HepG2 (cell line): Measurements from ENCODE around the gene KANSL3. TPM values are rescaled to one million over a fixed set of nuclear protein-coding genes. Genes with fewer than 3 reads are reported as not detected.

Experiments used
- ARHGAP35 ChIP-seq: sonication (generic); formaldehyde crosslinking; IDR thresholded peaks from 2 replicates; pipeline ENCODE4 v1.9.0; 2022; ENCODE audit warnings: mild to moderate bottlenecking, inconsistent platforms, moderate library complexity, missing genetic modification reagents, borderline replicate concordance
- ATF7-NPFF ChIP-seq: sonication (generic); formaldehyde crosslinking; IDR thresholded peaks from 2 replicates; pipeline ENCODE4 v1.8.1; 2023; ENCODE audit warnings: mild to moderate bottlenecking, low read depth, missing genetic modification reagents, moderate library complexity
- FIP1L1 ChIP-seq: fragments of 200-400 bp; formaldehyde crosslinking; IDR thresholded peaks from 2 replicates; pipeline ENCODE4 v1.6.1; 2018; ENCODE audit warnings: low read depth, mild to moderate bottlenecking, low read length, moderate library complexity, borderline replicate concordance; ENCODE audit not compliant: insufficient read depth
- FOXA3 ChIP-seq: IDR thresholded peaks from 2 replicates; pipeline ENCODE4 v1.6.1; 2016; ENCODE audit warnings: missing genetic modification reagents, missing compliant biosample characterization
- KDM1A ChIP-seq: IDR thresholded peaks from 2 replicates; pipeline ENCODE4 v1.6.1; 2016; ENCODE audit warnings: missing compliant biosample characterization
- MAX ChIP-seq: IDR thresholded peaks from 2 replicates; pipeline ENCODE4 v1.6.1; 2012; ENCODE audit warnings: inconsistent platforms
- MTA3 ChIP-seq: sonication (generic); formaldehyde crosslinking; IDR thresholded peaks from 2 replicates; pipeline ENCODE4 v1.4.0; 2020; ENCODE audit warnings: missing genetic modification reagents
- SAFB2 ChIP-seq: sonication (generic); formaldehyde crosslinking; IDR thresholded peaks from 2 replicates; pipeline ENCODE4 v1.5.1; 2020; ENCODE audit warnings: missing genetic modification reagents, low read depth, mild to moderate bottlenecking, borderline replicate concordance
- SOX13 ChIP-seq, 3 experiments: fragments of 450-650 bp in 1 of 3; sonication (generic) in 1 of 3; formaldehyde crosslinking in 1 of 3; IDR thresholded peaks in 2 of 3; conservative IDR thresholded peaks in 1 of 3; 2 replicates each; pipeline versions ENCODE4 v1.5.0 to v1.6.1; 2016 to 2020; ENCODE audit warnings: antibody characterized with exemption in 1 of 3, mild to moderate bottlenecking in 1 of 3, missing compliant biosample characterization in 1 of 3, missing genetic modification reagents in 1 of 3, moderate library complexity in 1 of 3
- SRSF1 ChIP-seq: fragments of 200-400 bp; formaldehyde crosslinking; optimal IDR thresholded peaks from 2 replicates; pipeline ENCODE3; 2017; ENCODE audit warnings: mild to moderate bottlenecking, low read depth, low read length, moderate library complexity
- TMF1 ChIP-seq: sonication (generic); formaldehyde crosslinking; IDR thresholded peaks from 2 replicates; pipeline ENCODE4 v1.8.1; 2022; ENCODE audit warnings: low read depth, missing genetic modification reagents
- ZBTB38 ChIP-seq: sonication (generic); formaldehyde crosslinking; IDR thresholded peaks from 2 replicates; pipeline ENCODE4 v1.5.1; 2020; ENCODE audit warnings: mild to moderate bottlenecking, missing genetic modification reagents
- ZFP1 ChIP-seq: IDR thresholded peaks from 2 replicates; pipeline ENCODE4 v1.6.1; 2016
- ZMAT3 ChIP-seq: sonication (generic); formaldehyde crosslinking; conservative IDR thresholded peaks from 2 replicates; pipeline ENCODE4 v1.7.0; 2021; ENCODE audit warnings: missing genetic modification reagents
- ZNF10 ChIP-seq: sonication (generic); formaldehyde crosslinking; IDR thresholded peaks from 2 replicates; pipeline ENCODE4 v1.4.0; 2020; ENCODE audit warnings: mild to moderate bottlenecking, low read depth, missing genetic modification reagents, borderline replicate concordance
- ZNF20 ChIP-seq: sonication (generic); formaldehyde crosslinking; IDR thresholded peaks from 2 replicates; pipeline ENCODE4 v1.4.0; 2020; ENCODE audit warnings: mild to moderate bottlenecking, moderate library complexity, missing genetic modification reagents
- ZNF296 ChIP-seq: sonication (generic); formaldehyde crosslinking; conservative IDR thresholded peaks from 2 replicates; pipeline ENCODE4 v1.5.0; 2020; ENCODE audit warnings: mild to moderate bottlenecking, missing genetic modification reagents
- ZNF616 ChIP-seq: sonication (generic); formaldehyde crosslinking; IDR thresholded peaks from 2 replicates; pipeline ENCODE4 v1.5.0; 2020; ENCODE audit warnings: low read depth, mild to moderate bottlenecking, missing genetic modification reagents
- ZNF674 ChIP-seq: sonication (generic); formaldehyde crosslinking; IDR thresholded peaks from 2 replicates; pipeline ENCODE4 v1.5.0; 2020; ENCODE audit warnings: low read depth, mild to moderate bottlenecking, missing genetic modification reagents
- ZNF678 ChIP-seq: sonication (generic); formaldehyde crosslinking; IDR thresholded peaks from 2 replicates; pipeline ENCODE4 v1.4.0; 2020; ENCODE audit warnings: mild to moderate bottlenecking, missing genetic modification reagents
- ZNF709 ChIP-seq: sonication (generic); formaldehyde crosslinking; IDR thresholded peaks from 2 replicates; pipeline ENCODE4 v1.5.0; 2020; ENCODE audit warnings: mild to moderate bottlenecking, missing genetic modification reagents
- ZNF724P ChIP-seq: sonication (generic); formaldehyde crosslinking; IDR thresholded peaks from 2 replicates; pipeline ENCODE4 v1.8.0; 2022; ENCODE audit warnings: missing genetic modification reagents, borderline replicate concordance
- ZNF747 ChIP-seq: sonication (generic); formaldehyde crosslinking; IDR thresholded peaks from 2 replicates; pipeline ENCODE4 v1.8.1; 2023; ENCODE audit warnings: missing genetic modification reagents, mild to moderate bottlenecking, borderline replicate concordance
- ZNF775 ChIP-seq: sonication (generic); formaldehyde crosslinking; IDR thresholded peaks from 2 replicates; pipeline ENCODE4 v1.4.0; 2020; ENCODE audit warnings: missing genetic modification reagents, mild to moderate bottlenecking, moderate library complexity, borderline replicate concordance
- polyA plus RNA-seq, 8 experiments: library from polyadenylated mRNA; depleted of rRNA in 3 of 8; stranded (reverse) in 7 of 8; unstranded in 1 of 8; fragments of >200 nt; fragmentation: Illumina TruSeq in 4 of 8; extraction: Trizol in 4 of 8; gene quantifications; 2 replicates each; pipeline versions ENCODE4 v1.2.1 to v1.2.3, GENCODE V29; 2011 to 2016; ENCODE audit warnings: low read depth in 4 of 8, missing spikeins in 1 of 8, mixed read lengths in 1 of 8; ENCODE audit not compliant: insufficient read depth in 1 of 8
- total RNA-seq, 5 experiments: library from RNA; depleted of rRNA; stranded (reverse); fragments of >200 nt; fragmentation: Illumina TruSeq; extraction: Trizol; gene quantifications; 2 replicates each; pipeline ENCODE4 v1.2.3, GENCODE V29; 2016; ENCODE audit warnings: low read depth in 1 of 5
- TF ChIP-seq, protein P1 (sequence below): sonication (generic); formaldehyde crosslinking; IDR thresholded peaks from 2 replicates; pipeline ENCODE4 v1.5.0; 2020; ENCODE audit warnings: missing genetic modification reagents, mild to moderate bottlenecking, borderline replicate concordance

The KANSL3 gene
- total and polyA plus RNA-seq, 2 of the 13 experiments (the other 11 are each of a cell fraction or from before 2014, with no cell fraction given) = 20.8 to 37.3 TPM

DNA sequence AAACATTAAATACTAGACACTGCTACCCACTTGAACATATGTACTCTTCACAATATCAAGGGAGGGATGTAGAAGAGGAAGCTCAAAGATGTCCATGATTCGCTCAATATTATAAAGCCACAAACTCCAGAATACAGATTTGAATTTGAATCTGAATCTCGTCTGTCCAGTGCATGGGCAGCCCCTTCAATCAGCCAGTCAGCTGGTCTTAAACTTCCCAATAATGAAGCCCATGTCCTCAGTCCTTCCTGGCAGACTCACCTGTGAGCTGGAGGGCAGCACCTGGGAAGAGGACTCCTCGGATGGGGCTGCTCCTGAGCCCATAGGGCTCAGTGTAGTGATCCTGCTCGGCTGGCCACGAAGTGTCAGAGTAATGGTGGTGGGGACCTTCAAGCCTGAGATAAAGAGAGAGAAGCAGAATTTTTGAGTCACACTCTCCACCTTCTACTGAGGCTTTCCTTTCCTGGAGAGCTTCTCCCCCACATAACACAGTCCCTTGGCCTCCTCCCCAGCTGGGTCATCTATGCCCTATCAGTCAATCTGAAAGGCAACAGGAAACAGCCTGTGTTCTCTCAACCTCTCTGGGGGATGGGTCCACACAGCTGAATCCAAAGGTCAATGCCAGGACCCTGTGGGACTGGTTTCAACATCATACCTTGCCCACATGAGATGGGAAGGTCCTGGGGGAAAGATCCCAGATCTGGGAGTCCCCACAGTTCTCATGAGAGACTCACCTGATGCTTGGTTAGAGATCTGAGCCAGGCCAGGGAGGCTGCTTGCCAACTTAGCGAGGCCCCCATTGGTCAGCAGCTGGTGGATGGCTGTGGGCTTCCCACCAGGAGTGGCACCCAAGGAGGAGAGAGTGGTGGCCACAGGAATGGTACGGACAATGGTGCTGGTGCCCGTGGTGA, 36.5 kb downstream of the KANSL3 start (continued):
- TF ChIP-seq ZNF10 (CRISPR knock-in tag) (no peak), SAFB2 (CRISPR knock-in tag) (0 out of 2 replicates have a peak, but pooled peaks have one; percentile 29), MAX (peak; percentile 75), ZFP1 (CRISPR knock-in tag) (peak; percentile 86), KDM1A (0 out of 2 replicates have a peak, but pooled peaks have one; percentile 70), ZNF296 (CRISPR knock-in tag) (no peak), ZNF747 (CRISPR knock-in tag) (no peak), SRSF1 (no peak), ZNF674 (CRISPR knock-in tag) (no peak), ZNF678 (CRISPR knock-in tag) (peak; percentile 71; the same call in 1 of the 2 replicates), ZNF709 (CRISPR knock-in tag) (no peak), ZNF20 (no peak), ZNF775 (CRISPR knock-in tag) (peak; percentile 89; the same call in 1 of the 2 replicates), ZMAT3 (CRISPR knock-in tag) (no peak), MTA3 (CRISPR knock-in tag) (no peak), ZNF616 (no peak), ARHGAP35 (CRISPR knock-in tag) (no peak; the same call in 1 of the 2 replicates), SOX13 (IDR thresholded peaks at IDR 0.05) (0 out of 2 replicates have a peak, but pooled peaks have one; percentile 50), SOX13 (CRISPR knock-in tag; conservative IDR thresholded peaks at IDR 0.05 in 1 of 2, IDR thresholded peaks at IDR 0.05 in 1 of 2) (peak in 1 of 2 experiments; percentile 83; a peak in 2 of 4 replicates), TMF1 (CRISPR knock-in tag) (no peak), ZNF724P (CRISPR knock-in tag) (no peak), ZBTB38 (CRISPR knock-in tag) (no peak; the same call in 1 of the 2 replicates), FIP1L1 (no peak), FOXA3 (CRISPR knock-in tag) (peak; percentile 90), ATF7-NPFF (CRISPR knock-in tag) (0 out of 2 replicates have a peak, but pooled peaks have one; percentile 17)
- TF ChIP-seq, protein P1, sequence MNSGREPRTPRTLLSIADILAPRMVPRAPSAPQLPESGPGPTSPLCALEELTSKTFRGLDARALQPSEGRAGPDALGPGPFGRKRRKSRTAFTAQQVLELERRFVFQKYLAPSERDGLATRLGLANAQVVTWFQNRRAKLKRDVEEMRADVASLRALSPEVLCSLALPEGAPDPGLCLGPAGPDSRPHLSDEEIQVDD = no peak
